ENCODE measurements around the gene KCNQ1. TPM values are rescaled to one million over a fixed set of nuclear protein-coding genes. Genes with fewer than 3 reads are reported as not detected.

Gene KCNQ1
- total RNA-seq, 3 donors from 2014 or later: 15.5 to 44.7 (median 37.4) TPM

GRCh38 chr11:2837651-2838050 is 392.8 kb downstream of the KCNQ1 start:
- intact Hi-C loops (cut with DNase I, micrococcal nuclease): no loop called here
- no peaks in the 10 kb centered on the region for H3K4me1 ChIP-seq (ENCODE audit: low read depth)
- H3K9me3 ChIP-seq: no peaks in the 10 kb centered on the region
- H3K4me3 ChIP-seq: no peak overlapping the region
- DNase-seq (no peak), ATAC-seq (no peak)
- no peak for TF ChIP-seq CTCF (IDR thresholded peaks at IDR 0.05)
- H3K36me3 ChIP-seq (ENCODE audit: low read depth): no peaks in the 10 kb centered on the region

GRCh38 chr11:2838091-2838490 is 393.3 kb downstream of the KCNQ1 start:
- no peak for DNase-seq
- TF ChIP-seq CTCF (IDR thresholded peaks at IDR 0.05): no peak
- Histone ChIP-seq H3K4me3 (no peak overlapping the region), H3K9me3 (no peaks in the 10 kb centered on the region), H3K36me3 (ENCODE audit: low read depth) (no peaks in the 10 kb centered on the region), H3K4me1 (ENCODE audit: low read depth) (no peaks in the 10 kb centered on the region)
- intact Hi-C loops (cut with DNase I, micrococcal nuclease): no loop called here
- no peak for ATAC-seq

- DNase-seq (no peak), ATAC-seq (no peak)
- no peaks in the 10 kb centered on the region for H3K36me3 ChIP-seq (ENCODE audit: low read depth)
- TF ChIP-seq CTCF (IDR thresholded peaks at IDR 0.05): no peak
- no peak overlapping the region for H3K4me3 ChIP-seq
- H3K9me3 ChIP-seq: no peaks in the 10 kb centered on the region
- H3K4me1 ChIP-seq (ENCODE audit: low read depth): no peaks in the 10 kb centered on the region
- intact Hi-C loops (cut with DNase I, micrococcal nuclease): no loop called here
Observed at GRCh38 chr11:2838676-2839294, 394.0 kb downstream of the KCNQ1 start.

GRCh38 chr11:2839395-2839943 is 394.7 kb downstream of the KCNQ1 start:
- intact Hi-C loops (cut with DNase I, micrococcal nuclease): no loop called here

GRCh38 chr11:2841411-2842190 is 396.8 kb downstream of the KCNQ1 start:
- no peak for TF ChIP-seq CTCF (IDR thresholded peaks at IDR 0.05)
- intact Hi-C loops (cut with DNase I, micrococcal nuclease): no loop called here
- no peaks in the 10 kb centered on the region for H3K36me3 ChIP-seq (ENCODE audit: low read depth)
- H3K9me3 ChIP-seq: no peaks in the 10 kb centered on the region
- ATAC-seq (no peak), DNase-seq (no peak)
- H3K4me3 ChIP-seq: no peak overlapping the region
- no peaks in the 10 kb centered on the region for H3K4me1 ChIP-seq (ENCODE audit: low read depth)

More at GRCh38 chr11:2839395-2839943, 394.7 kb downstream of the KCNQ1 start:
- H3K36me3 ChIP-seq (ENCODE audit: low read depth): no peaks in the 10 kb centered on the region
- no peak overlapping the region for H3K4me3 ChIP-seq
- H3K9me3 ChIP-seq: no peaks in the 10 kb centered on the region
- ATAC-seq (no peak), DNase-seq (no peak)
- TF ChIP-seq CTCF (IDR thresholded peaks at IDR 0.05): no peak
- H3K4me1 ChIP-seq (ENCODE audit: low read depth): no peaks in the 10 kb centered on the region
